ENCODE results near the gene KANK4. TPM values are rescaled to one million over a fixed set of nuclear protein-coding genes. Genes with fewer than 3 reads are reported as not detected.

KANK4 gene
- total RNA-seq, 1 donor = under 0.01 TPM

GRCh38 chr1:62288224-62288623 is 31.0 kb downstream of the KANK4 start:
- H4K20me1 ChIP-seq (ENCODE audit: insufficient read depth, low read length) = no peaks in the 10 kb centered on the region
- no peak for TF ChIP-seq CTCF (IDR thresholded peaks at IDR 0.05; ENCODE audit: extremely low read depth, low read depth, low read length)
- no peak overlapping the region for H2AFZ ChIP-seq (ENCODE audit: low read length)
- H3K4me1 ChIP-seq (ENCODE audit: insufficient read depth, low read length) = no peaks in the 10 kb centered on the region
- no peaks in the 10 kb centered on the region for H3K9me3 ChIP-seq (ENCODE audit: low read depth, low read length)
- no peak overlapping the region for H3K4me2 ChIP-seq (ENCODE audit: insufficient read depth, low read length)
- no peaks in the 10 kb centered on the region for H3K79me2 ChIP-seq (ENCODE audit: insufficient read depth, low read length)
- H3K27ac ChIP-seq (ENCODE audit: low read depth, low read length) = no peak overlapping the region
- no peak for DNase-seq (ENCODE audit: insufficient read length, low spot score, missing footprints)
- peaks cover 28% of the 10 kb centered on the region for H3K27me3 ChIP-seq (ENCODE audit: insufficient read depth, low read length)
- H3K4me3 ChIP-seq (ENCODE audit: insufficient read depth, low read length) = no peak overlapping the region
- no peaks in the 10 kb centered on the region for H3K36me3 ChIP-seq (ENCODE audit: insufficient read depth, low read length)

GRCh38 chr1:62286786-62287224 is 32.4 kb downstream of the KANK4 start:
- H3K79me2 ChIP-seq (ENCODE audit: insufficient read depth, low read length) = no peaks in the 10 kb centered on the region
- no peak for DNase-seq (ENCODE audit: insufficient read length, low spot score, missing footprints)
- TF ChIP-seq CTCF (IDR thresholded peaks at IDR 0.05; ENCODE audit: extremely low read depth, low read depth, low read length) = no peak

GRCh38 chr1:62285984-62286785 is 33.0 kb downstream of the KANK4 start:
- no peaks in the 10 kb centered on the region for H3K4me1 ChIP-seq (ENCODE audit: insufficient read depth, low read length)
- H3K79me2 ChIP-seq (ENCODE audit: insufficient read depth, low read length) = no peaks in the 10 kb centered on the region
- peaks cover 28% of the 10 kb centered on the region for H3K27me3 ChIP-seq (ENCODE audit: insufficient read depth, low read length)
- H3K4me2 ChIP-seq (ENCODE audit: insufficient read depth, low read length) = no peak overlapping the region
- H2AFZ ChIP-seq (ENCODE audit: low read length) = no peak overlapping the region
- no peaks in the 10 kb centered on the region for H3K9me3 ChIP-seq (ENCODE audit: low read depth, low read length)
- DNase-seq (ENCODE audit: insufficient read length, low spot score, missing footprints) = no peak
- no peak overlapping the region for H3K4me3 ChIP-seq (ENCODE audit: insufficient read depth, low read length)
- no peak overlapping the region for H3K27ac ChIP-seq (ENCODE audit: low read depth, low read length)
- H3K36me3 ChIP-seq (ENCODE audit: insufficient read depth, low read length) = no peaks in the 10 kb centered on the region
- no peak for TF ChIP-seq CTCF (IDR thresholded peaks at IDR 0.05; ENCODE audit: extremely low read depth, low read depth, low read length)
- H4K20me1 ChIP-seq (ENCODE audit: insufficient read depth, low read length) = no peaks in the 10 kb centered on the region

More at GRCh38 chr1:62286786-62287224, 32.4 kb downstream of the KANK4 start:
- H3K27ac ChIP-seq (ENCODE audit: low read depth, low read length) = no peak overlapping the region
- H3K27me3 ChIP-seq (ENCODE audit: insufficient read depth, low read length) = peaks cover 28% of the 10 kb centered on the region
- H2AFZ ChIP-seq (ENCODE audit: low read length) = no peak overlapping the region
- H3K4me1 ChIP-seq (ENCODE audit: insufficient read depth, low read length) = no peaks in the 10 kb centered on the region
- H3K36me3 ChIP-seq (ENCODE audit: insufficient read depth, low read length) = no peaks in the 10 kb centered on the region
- no peak overlapping the region for H3K4me2 ChIP-seq (ENCODE audit: insufficient read depth, low read length)
- no peaks in the 10 kb centered on the region for H3K9me3 ChIP-seq (ENCODE audit: low read depth, low read length)
- no peaks in the 10 kb centered on the region for H4K20me1 ChIP-seq (ENCODE audit: insufficient read depth, low read length)
- H3K4me3 ChIP-seq (ENCODE audit: insufficient read depth, low read length) = no peak overlapping the region

GRCh38 chr1:62285440-62285839 is 33.8 kb downstream of the KANK4 start:
- no peaks in the 10 kb centered on the region for H3K9me3 ChIP-seq (ENCODE audit: low read depth, low read length)
- no peaks in the 10 kb centered on the region for H3K36me3 ChIP-seq (ENCODE audit: insufficient read depth, low read length)
- H2AFZ ChIP-seq (ENCODE audit: low read length) = no peak overlapping the region
- no peak overlapping the region for H3K4me2 ChIP-seq (ENCODE audit: insufficient read depth, low read length)
- no peaks in the 10 kb centered on the region for H3K79me2 ChIP-seq (ENCODE audit: insufficient read depth, low read length)
- TF ChIP-seq CTCF (IDR thresholded peaks at IDR 0.05; ENCODE audit: extremely low read depth, low read depth, low read length) = no peak
- no peaks in the 10 kb centered on the region for H4K20me1 ChIP-seq (ENCODE audit: insufficient read depth, low read length)
- H3K4me3 ChIP-seq (ENCODE audit: insufficient read depth, low read length) = no peak overlapping the region
- no peaks in the 10 kb centered on the region for H3K4me1 ChIP-seq (ENCODE audit: insufficient read depth, low read length)
- peaks cover 28% of the 10 kb centered on the region for H3K27me3 ChIP-seq (ENCODE audit: insufficient read depth, low read length)
- DNase-seq (ENCODE audit: insufficient read length, low spot score, missing footprints) = no peak
- no peak overlapping the region for H3K27ac ChIP-seq (ENCODE audit: low read depth, low read length)
